HG02623 (cell line): ENCODE measurements around the gene ROR2.
"Not testable (repeated sequence)": the region's sequence is repeated elsewhere in the genome, so short reads cannot be mapped to it uniquely, and the experiment has no call there.

Source experiments
- ATAC-seq: cut with Tn5 transposase; IDR thresholded peaks from one replicate; pipeline ENCODE4 v1.9.1; 2021; ENCODE audit warnings: moderate library complexity; ENCODE audit not compliant: unreplicated experiment

ROR2 gene

DNA sequence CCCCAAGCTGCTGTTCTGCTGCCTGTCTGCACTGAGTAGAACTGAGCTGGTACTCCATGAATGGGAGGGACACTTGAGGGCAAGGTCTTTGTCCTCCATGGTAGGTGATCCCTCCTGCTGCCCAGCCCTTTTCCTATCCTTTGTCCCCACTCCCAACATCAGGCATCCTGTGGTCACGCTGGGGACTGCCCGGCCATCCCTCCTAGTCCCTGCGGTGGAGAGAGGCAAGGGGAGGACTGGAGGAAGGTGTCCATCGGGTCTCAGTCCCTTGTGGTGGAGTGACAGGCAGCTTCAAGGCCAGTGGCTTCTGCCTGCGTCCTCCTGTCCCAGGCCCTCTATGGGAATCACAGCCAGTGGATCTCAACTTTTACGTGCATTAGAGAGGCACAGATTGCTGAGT is 25.9 kb downstream of the ROR2 start:
- ATAC-seq, result no peak

GRCh38 chr9:91923145-91923544 is 26.9 kb downstream of the ROR2 start:
- no peak for ATAC-seq

DNA sequence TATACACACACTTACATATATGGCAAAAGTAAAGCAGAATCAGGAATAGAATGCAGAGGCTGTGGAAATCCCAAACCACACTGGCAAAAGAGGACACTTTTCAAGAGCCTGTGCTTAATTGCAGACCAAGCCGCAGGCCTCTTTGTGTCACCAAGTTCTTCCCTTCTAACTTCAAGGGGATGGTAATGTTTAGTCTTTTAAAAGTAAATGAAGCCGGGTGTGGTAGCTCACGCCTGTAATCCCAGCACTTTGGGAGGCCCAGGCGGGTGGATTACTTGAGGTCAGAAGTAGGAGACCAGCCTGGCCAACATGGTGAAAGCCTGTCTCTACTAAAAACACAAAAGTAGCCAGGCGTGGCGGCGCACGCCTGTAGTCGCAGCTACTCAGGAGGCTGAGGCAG is 28.7 kb downstream of the ROR2 start:
- ATAC-seq, result no peak

GRCh38 chr9:91920630-91921350 is 29.2 kb downstream of the ROR2 start:
- no peak for ATAC-seq

- ATAC-seq, result no peak
Observed at GRCh38 chr9:91919621-91920020, 30.4 kb downstream of the ROR2 start.

- ATAC-seq, result no peak
Observed at GRCh38 chr9:91917436-91917835, 32.6 kb downstream of the ROR2 start.

DNA sequence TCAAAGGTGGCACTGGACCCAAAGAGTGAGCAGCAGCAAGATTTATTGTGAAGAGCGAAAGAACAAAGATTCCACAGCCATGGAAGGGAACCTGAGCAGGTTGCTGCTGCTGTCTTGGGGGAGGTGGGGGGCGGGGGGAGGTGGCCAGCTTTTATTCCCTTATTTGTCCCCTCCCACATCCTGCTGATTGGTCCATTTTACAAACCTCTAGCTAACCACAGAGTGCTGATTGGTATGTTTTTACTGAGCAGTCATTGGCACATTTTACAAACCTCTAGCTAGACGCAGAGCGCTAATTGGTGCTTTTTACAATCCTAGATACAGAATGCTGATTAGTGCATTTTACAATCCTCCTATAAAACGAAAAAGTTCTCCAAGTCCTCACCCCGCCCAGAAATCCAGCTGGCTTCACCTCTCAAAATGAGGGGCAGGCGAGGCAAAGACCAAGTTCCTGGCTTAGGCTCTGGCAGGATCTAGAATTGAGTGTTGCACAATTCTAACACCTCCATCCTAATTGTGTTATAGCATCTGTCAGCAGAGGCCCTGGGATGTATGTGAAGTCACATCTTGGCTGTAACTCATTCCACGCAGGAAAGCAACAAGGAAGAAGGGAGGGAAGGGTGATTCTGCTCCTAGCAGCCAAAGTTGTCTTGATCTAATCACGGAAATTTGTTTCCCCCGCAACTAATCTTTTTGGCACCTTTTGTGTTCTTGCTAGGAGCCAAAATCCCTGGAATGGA is 34.3 kb downstream of the ROR2 start:
- ATAC-seq, result no peak

DNA sequence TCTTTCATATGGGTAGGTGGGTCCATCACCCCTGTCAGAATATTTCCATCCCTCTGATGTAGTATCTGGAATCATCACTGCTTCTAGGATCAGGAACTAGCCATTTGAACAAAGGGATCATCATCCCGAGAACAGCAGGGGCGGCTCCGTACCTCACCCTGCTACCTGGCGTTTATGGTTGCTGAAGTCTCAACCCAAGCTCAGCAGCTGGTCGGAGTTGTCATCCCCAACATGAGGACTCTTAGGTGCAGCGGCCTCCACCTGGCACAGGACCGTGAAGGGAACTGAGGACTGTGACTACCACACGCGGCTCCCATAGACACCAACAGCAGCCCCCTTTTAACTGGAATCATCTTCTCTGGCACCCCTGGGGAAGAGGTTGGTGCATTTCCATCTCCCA is 35.1 kb downstream of the ROR2 start:
- no peak for ATAC-seq

DNA sequence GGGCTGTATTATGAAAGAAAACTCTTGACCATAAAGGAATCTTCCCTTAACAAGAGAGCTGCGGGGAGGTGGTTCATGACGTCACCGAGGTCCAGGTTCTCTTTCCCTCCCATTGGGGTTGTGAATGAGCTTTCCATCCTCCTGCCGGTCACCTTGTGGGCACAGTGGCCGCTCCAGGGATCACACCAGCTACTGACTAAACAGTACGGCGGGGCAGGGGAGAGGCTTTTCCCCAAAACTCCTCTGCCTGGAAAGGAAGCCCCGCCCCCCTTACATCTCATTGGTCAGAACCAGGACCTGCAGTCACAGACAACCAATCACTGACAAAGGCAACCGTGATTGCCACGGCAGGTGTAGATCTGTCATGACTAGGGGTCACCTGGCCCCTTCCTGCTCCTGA is 35.6 kb downstream of the ROR2 start:
- no peak for ATAC-seq

GRCh38 chr9:91913986-91914385 is 36.0 kb downstream of the ROR2 start:
- ATAC-seq, result no peak

DNA sequence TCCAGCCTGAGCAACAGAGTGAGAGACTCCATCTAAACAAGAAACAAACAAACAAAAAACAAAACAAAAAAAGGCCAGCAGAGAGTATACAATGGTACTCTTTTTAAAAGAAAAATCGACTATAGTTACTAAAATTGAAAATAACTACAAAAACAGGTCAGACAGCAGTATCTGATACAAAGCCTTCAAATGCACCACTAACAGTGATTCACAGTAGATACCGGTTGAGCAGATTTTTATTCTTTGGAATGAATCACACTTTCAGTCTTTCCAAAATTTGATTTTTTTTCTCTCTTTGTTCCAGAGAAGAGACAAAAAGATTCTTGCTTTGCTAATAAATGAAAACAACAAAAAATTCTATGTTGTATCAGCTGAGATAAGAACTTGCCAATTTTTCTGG is 36.9 kb downstream of the ROR2 start:
- ATAC-seq, result no peak

DNA sequence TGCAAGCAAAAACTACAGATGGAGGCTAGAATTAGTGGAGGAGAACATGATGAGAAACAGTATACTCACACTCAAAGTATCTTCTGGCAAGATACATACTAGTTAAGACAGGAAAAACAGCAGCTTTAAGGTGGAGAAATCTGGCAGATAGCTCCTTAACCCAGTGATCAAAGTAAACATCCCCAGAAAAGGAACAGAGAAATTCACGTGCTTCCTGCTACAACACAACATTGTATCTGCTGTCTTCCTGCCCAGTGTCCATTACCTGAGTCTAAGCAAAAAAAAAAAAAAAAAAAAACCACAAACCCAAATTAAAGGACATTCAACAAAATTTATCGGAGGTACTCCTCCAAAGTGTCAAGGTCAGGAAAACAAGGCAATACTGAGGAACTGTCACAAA is 38.4 kb downstream of the ROR2 start:
- ATAC-seq, result no peak

DNA sequence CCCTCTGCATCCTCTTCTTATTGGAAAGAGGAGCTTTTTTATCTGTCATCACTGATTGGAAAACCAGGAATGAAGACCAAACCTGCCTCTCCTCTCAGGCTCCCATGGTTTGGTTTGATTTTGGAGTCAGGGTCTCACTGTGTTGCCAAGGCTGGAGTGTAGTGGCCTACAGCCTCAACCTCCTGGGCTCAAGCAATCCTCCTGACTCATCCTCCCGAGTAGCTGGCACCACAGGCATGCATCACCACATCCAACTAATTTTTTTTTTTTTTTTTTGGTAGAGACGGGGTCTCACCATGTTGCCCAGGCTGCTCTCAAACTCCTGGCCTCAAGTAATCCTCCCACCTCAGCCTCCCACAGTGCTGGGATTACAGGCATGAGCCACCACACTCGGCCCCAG is 40.8 kb downstream of the ROR2 start:
- ATAC-seq, result not testable (repeated sequence)

GRCh38 chr9:91908746-91909145 is 41.3 kb downstream of the ROR2 start:
- ATAC-seq, result no peak

- no peak for ATAC-seq
Observed at GRCh38 chr9:91908293-91908623, 41.8 kb downstream of the ROR2 start.

GRCh38 chr9:91907484-91908292 is 42.3 kb downstream of the ROR2 start:
- no peak for ATAC-seq

- no peak for ATAC-seq
Observed at GRCh38 chr9:91905991-91906469, 44.0 kb downstream of the ROR2 start.

- ATAC-seq, result no peak
Observed at GRCh38 chr9:91905237-91905650, 44.8 kb downstream of the ROR2 start.

GRCh38 chr9:91904588-91905236 is 45.3 kb downstream of the ROR2 start:
- ATAC-seq, result no peak

DNA sequence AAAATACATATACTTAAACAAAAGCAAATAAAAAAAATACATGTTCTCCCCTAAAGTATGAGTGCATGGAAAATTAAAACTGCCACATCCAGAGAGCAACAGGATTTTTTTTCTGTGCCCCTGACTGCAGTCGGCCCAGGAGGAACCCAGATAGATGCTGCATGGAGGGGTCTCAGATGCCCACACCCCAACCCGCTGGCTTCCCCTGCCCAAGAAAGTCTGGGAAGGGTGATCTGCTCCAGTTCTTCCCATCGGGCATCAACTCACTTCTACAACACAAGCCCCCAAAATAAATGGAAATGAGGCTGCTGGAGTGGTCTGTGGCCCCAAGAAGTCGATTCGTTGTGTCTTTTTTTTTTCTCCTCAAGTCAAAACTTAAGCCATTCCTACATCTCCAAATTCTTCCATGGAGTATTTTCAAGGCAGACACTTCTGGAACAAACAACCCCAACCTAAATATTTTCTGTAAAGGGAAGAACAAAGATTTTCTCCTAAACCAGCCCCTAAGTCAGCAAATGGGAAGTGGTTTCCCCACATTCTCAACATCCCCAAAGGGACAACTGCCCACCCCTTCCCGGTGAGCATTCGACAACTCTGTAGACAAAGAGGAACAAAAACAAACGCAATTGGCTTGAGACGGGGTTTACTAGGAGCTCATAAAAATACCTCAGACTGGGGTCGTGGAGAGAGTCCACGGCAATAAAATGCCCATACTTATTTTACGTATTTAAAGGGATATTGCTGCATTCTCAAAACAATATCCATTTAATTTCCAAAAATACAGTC is 46.7 kb downstream of the ROR2 start:
- ATAC-seq, result no peak
